ENCODE data around the gene TC2N. TPM values are rescaled to one million over a fixed set of nuclear protein-coding genes. Genes with fewer than 3 reads are reported as not detected.

Gene TC2N
- total and polyA plus RNA-seq, 2 of the 4 experiments (the other 2 are of a cell fraction), result 0.03 to 0.18 TPM

DNA sequence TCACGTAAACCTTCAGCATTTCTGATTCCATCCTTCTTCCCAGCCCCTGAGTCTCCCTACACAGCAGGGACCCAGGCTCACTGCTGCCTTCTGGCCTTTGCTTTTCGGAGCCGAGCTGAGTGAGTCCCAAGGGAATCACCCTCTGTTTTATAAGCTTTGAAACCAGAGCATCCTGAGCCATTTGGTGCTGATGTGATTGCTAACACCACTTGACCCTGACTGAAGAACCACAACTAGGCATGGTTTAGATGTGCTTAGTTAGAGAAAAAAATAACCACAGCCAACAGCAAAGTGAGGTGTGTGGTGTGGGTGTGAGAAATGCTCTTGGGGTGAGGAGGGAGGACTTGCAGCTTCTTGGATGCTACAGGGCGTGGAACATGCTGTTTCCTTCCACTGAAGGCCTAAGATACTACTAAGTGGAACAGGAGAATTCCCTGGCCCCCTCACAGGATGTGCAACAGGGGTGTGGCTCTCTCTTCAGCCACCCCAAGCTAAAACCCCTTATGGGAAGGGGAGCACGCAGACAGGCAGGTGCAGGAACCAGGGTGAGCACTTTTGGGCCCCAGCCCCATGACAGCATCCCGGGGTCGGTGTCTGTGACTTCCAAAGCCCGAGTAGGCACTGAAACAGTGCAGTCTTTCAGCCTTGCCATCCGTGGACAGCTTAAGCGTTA, at the start of gene TC2N (continued):
- no peak for TF ChIP-seq RFX5 (IDR thresholded peaks at IDR 0.05; ENCODE audit: low read depth, low read length)
- no peak for TF ChIP-seq POLR2A (IDR thresholded peaks at IDR 0.05; ENCODE audit: low read depth, low read length)
- no peak for TF ChIP-seq MAFK (IDR thresholded peaks at IDR 0.05; ENCODE audit: low read depth, low read length)

DNA sequence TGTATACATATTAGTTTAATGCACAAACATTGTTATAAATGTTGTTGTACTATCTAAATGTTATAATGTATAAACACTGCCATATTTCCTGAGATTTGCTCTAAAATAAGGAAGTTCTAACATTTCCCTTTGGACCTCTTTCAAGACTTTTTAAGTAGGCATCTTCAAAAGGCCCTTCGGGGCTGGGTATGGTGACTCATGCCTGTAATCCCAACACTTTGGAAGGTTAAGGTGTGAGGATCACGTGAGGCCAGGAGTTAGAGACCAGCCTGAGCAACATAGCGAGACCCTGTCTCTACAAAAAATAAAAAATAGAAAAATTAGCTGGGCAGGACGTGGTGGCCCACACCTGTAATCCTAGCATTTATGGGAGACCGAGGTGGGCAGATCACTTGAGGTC, 44.7 kb upstream of the TC2N start:
- Histone ChIP-seq H3K4ac (ENCODE audit: low read depth, low read length) (no peak overlapping the region), H2BK120ac (ENCODE audit: low read depth, low read length) (no peak overlapping the region), H3K4me1 (ENCODE audit: control insufficient read depth, insufficient read depth, low read length) (no peaks in the 10 kb centered on the region), H3K9ac (ENCODE audit: low read depth, low read length) (no peak overlapping the region), H3K4me3 (ENCODE audit: insufficient read depth, low read depth, low read length) (no peak overlapping the region), H3K9me3 (ENCODE audit: control insufficient read depth, insufficient read depth, low read length) (no peaks in the 10 kb centered on the region; the same call in 1 of the 2 replicates), H2BK5ac (ENCODE audit: low read depth, low read length, poor library complexity, severe bottlenecking) (no peak overlapping the region), H3K79me1 (ENCODE audit: low read depth in 1 of 2, low read length in 2 of 2) (peaks cover 7 to 20% of the 10 kb centered on the region in 2 experiments; a peak in 3 of 4 replicates), H4K20me1 (ENCODE audit: insufficient read depth, low read length) (no peaks in the 10 kb centered on the region), H2BK20ac (ENCODE audit: low read depth, low read length) (no peak overlapping the region), H3K27ac (ENCODE audit: insufficient read depth, low read length) (no peak overlapping the region), H2BK15ac (ENCODE audit: low read depth, low read length) (no peak overlapping the region), H3K9me1 (ENCODE audit: insufficient read depth, low read length) (peaks cover 3% of the 10 kb centered on the region; the same call in 1 of the 2 replicates), H2AK9ac (replicated peaks; ENCODE audit: low read depth, low read length, poor library complexity) (no peak overlapping the region), H3K4me2 (ENCODE audit: low read depth, low read length) (no peak overlapping the region), H3K56ac (ENCODE audit: extremely low read depth, insufficient read depth, low read length) (no peak overlapping the region), H3K36me3 (ENCODE audit: control insufficient read depth, insufficient read depth, low read length) (peaks cover 9% of the 10 kb centered on the region; the same call in 1 of the 2 replicates), H3K23ac (ENCODE audit: low read depth, low read length) (no peak overlapping the region), H3K18ac (ENCODE audit: low read depth, low read length) (no peak overlapping the region), H4K5ac (ENCODE audit: low read depth, low read length) (no peak overlapping the region), H2AFZ (replicated peaks; ENCODE audit: low read length, poor library complexity) (no peak overlapping the region), H4K8ac (ENCODE audit: low read depth in 2 of 2, low read length in 2 of 2) (no peak overlapping the region), H3K27me3 (ENCODE audit: control insufficient read depth, insufficient read depth, low read length) (no peaks in the 10 kb centered on the region), H4K91ac (ENCODE audit: insufficient read depth, low read depth, low read length) (no peak overlapping the region), H2AK5ac (ENCODE audit: low read depth, low read length) (no peak overlapping the region), H3K14ac (replicated peaks; ENCODE audit: low read depth, low read length) (no peak overlapping the region)
- DNase-seq (no peak), ATAC-seq (ENCODE audit: low read depth) (no peak)
- in situ Hi-C loops (cut with MboI; ENCODE audit: low sequenced_read_pairs), result no loop called here
- CTCF ChIA-PET, result interaction anchor here (0.7 to 1.1 kb wide), 2 partner anchors 260 to 262 kb away, joined by 4 read pairs; no protein-coding TSS in a partner anchor
- WGBS, 2 experiments (ENCODE audit: extremely low coverage in 2 of 2, insufficient read length in 1 of 2), result no CpG with 5 or more reads among the region's 5 CpGs
- intact Hi-C loops (cut with micrococcal nuclease), result loop anchor here (5.0 kb wide), 1 partner anchor 260 kb away; no protein-coding TSS in a partner anchor
- POLR2A ChIA-PET (ENCODE audit: unreplicated experiment), result no interaction called here
- no TSS peak for BruUV-seq (replicated peaks)
- TF ChIP-seq POLR2A (IDR thresholded peaks at IDR 0.05; ENCODE audit: low read depth, low read length), result no peak
- TF ChIP-seq CEBPB (IDR thresholded peaks at IDR 0.05; ENCODE audit: low read depth, low read length), result no peak
- TF ChIP-seq MAZ (IDR thresholded peaks at IDR 0.05; ENCODE audit: borderline replicate concordance, low read depth, low read length), result no peak
- TF ChIP-seq MAFK (IDR thresholded peaks at IDR 0.05; ENCODE audit: low read depth, low read length), result no peak
- TF ChIP-seq, protein P1, sequence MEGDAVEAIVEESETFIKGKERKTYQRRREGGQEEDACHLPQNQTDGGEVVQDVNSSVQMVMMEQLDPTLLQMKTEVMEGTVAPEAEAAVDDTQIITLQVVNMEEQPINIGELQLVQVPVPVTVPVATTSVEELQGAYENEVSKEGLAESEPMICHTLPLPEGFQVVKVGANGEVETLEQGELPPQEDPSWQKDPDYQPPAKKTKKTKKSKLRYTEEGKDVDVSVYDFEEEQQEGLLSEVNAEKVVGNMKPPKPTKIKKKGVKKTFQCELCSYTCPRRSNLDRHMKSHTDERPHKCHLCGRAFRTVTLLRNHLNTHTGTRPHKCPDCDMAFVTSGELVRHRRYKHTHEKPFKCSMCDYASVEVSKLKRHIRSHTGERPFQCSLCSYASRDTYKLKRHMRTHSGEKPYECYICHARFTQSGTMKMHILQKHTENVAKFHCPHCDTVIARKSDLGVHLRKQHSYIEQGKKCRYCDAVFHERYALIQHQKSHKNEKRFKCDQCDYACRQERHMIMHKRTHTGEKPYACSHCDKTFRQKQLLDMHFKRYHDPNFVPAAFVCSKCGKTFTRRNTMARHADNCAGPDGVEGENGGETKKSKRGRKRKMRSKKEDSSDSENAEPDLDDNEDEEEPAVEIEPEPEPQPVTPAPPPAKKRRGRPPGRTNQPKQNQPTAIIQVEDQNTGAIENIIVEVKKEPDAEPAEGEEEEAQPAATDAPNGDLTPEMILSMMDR (conservative IDR thresholded peaks at IDR 0.05; ENCODE audit: low read depth, low read length), result no peak
- no peak for TF ChIP-seq CHD1 (IDR thresholded peaks at IDR 0.05; ENCODE audit: low read depth, low read length)
- no peak for TF ChIP-seq RCOR1 (IDR thresholded peaks at IDR 0.05; ENCODE audit: insufficient replicate concordance, low read length)
- TF ChIP-seq, protein P2, sequence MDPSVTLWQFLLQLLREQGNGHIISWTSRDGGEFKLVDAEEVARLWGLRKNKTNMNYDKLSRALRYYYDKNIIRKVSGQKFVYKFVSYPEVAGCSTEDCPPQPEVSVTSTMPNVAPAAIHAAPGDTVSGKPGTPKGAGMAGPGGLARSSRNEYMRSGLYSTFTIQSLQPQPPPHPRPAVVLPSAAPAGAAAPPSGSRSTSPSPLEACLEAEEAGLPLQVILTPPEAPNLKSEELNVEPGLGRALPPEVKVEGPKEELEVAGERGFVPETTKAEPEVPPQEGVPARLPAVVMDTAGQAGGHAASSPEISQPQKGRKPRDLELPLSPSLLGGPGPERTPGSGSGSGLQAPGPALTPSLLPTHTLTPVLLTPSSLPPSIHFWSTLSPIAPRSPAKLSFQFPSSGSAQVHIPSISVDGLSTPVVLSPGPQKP (IDR thresholded peaks at IDR 0.05; ENCODE audit: borderline replicate concordance, low read depth, low read length), result no peak
- dilution Hi-C loops (cut with HindIII; ENCODE audit: low sequenced_read_pairs, unreplicated experiment), result no loop called here
